H9 (cell line): ENCODE measurements around the gene OR2C3. TPM values are rescaled to one million over a fixed set of nuclear protein-coding genes. Genes with fewer than 3 reads are reported as not detected.

Experiments used
- DNase-seq: peaks from one replicate; pipeline ENCODE4 v3.0.0-alpha.2; 2017
- H2AFZ ChIP-seq: one replicate; pipeline ENCODE4 v1.6.1; 2013; ENCODE audit warnings: mild to moderate bottlenecking, low read length, control low read depth, moderate library complexity
- H2AK5ac ChIP-seq: 2 replicates; pipeline ENCODE4 v1.6.1; 2013; ENCODE audit warnings: low read length, control low read depth, mixed read lengths; ENCODE audit not compliant: insufficient read length
- H2BK120ac ChIP-seq: one replicate; pipeline ENCODE4 v1.6.1; 2013; ENCODE audit warnings: low read depth, mild to moderate bottlenecking, low read length, control low read depth, inconsistent platforms; ENCODE audit not compliant: poor library complexity, severe bottlenecking
- H2BK12ac ChIP-seq: 2 replicates; pipeline ENCODE4 v1.6.1; 2013; ENCODE audit warnings: low read length, control low read depth, mixed read lengths, low read depth; ENCODE audit not compliant: insufficient read length
- H2BK15ac ChIP-seq: 2 replicates; pipeline ENCODE4 v1.6.1; 2013; ENCODE audit warnings: low read depth, low read length, control low read depth
- H2BK20ac ChIP-seq: one replicate; pipeline ENCODE4 v1.6.1; 2013; ENCODE audit warnings: low read depth, mild to moderate bottlenecking, low read length, control low read depth, inconsistent platforms; ENCODE audit not compliant: poor library complexity, severe bottlenecking
- H2BK5ac ChIP-seq: 2 replicates; pipeline ENCODE4 v1.6.1; 2013; ENCODE audit warnings: low read length, control low read depth, mixed read lengths; ENCODE audit not compliant: insufficient read length
- H3K14ac ChIP-seq: 2 replicates; pipeline ENCODE4 v1.6.1; 2013; ENCODE audit warnings: low read length, control low read depth; ENCODE audit not compliant: insufficient read depth
- H3K18ac ChIP-seq: 2 replicates; pipeline ENCODE4 v1.6.1; 2013; ENCODE audit warnings: low read depth, mild to moderate bottlenecking, mixed read lengths, low read length, control low read depth; ENCODE audit not compliant: insufficient read length
- H3K23ac ChIP-seq: 2 replicates; pipeline ENCODE4 v1.6.1; 2013; ENCODE audit warnings: low read length, control low read depth, mixed read lengths, low read depth; ENCODE audit not compliant: insufficient read length
- H3K23me2 ChIP-seq: 2 replicates; pipeline ENCODE4 v1.6.1; 2013; ENCODE audit warnings: low read depth, mild to moderate bottlenecking, mixed read lengths, low read length, control low read depth; ENCODE audit not compliant: insufficient read length, poor library complexity, severe bottlenecking
- H3K27ac ChIP-seq: 2 replicates; pipeline ENCODE4 v1.5.1; 2013; ENCODE audit warnings: low read length, control low read depth, mixed read lengths, low read depth; ENCODE audit not compliant: insufficient read length
- H3K27me3 ChIP-seq: 2 replicates; pipeline ENCODE4 v1.6.1; 2013; ENCODE audit warnings: low read length, control low read depth, inconsistent platforms; ENCODE audit not compliant: insufficient read depth
- H3K4ac ChIP-seq: 2 replicates; pipeline ENCODE4 v1.6.1; 2013; ENCODE audit warnings: low read depth, mild to moderate bottlenecking, control low read depth, inconsistent platforms, low read length, moderate library complexity
- H3K4me1 ChIP-seq: 2 replicates; pipeline ENCODE4 v1.6.1; 2013; ENCODE audit warnings: low read length, control low read depth, inconsistent platforms; ENCODE audit not compliant: insufficient read depth
- H3K4me2 ChIP-seq: 2 replicates; pipeline ENCODE4 v1.6.1; 2013; ENCODE audit warnings: low read length, control low read depth, mixed read lengths; ENCODE audit not compliant: insufficient read length, insufficient read depth
- H3K56ac ChIP-seq: 2 replicates; pipeline ENCODE4 v1.6.1; 2013; ENCODE audit warnings: low read depth, mild to moderate bottlenecking, mixed read lengths, low read length, control low read depth; ENCODE audit not compliant: insufficient read length
- H3K79me1 ChIP-seq: 2 replicates; pipeline ENCODE4 v1.6.1; 2013; ENCODE audit warnings: low read depth, mild to moderate bottlenecking, moderate library complexity, low read length, control low read depth, inconsistent platforms; ENCODE audit not compliant: insufficient read depth, poor library complexity, severe bottlenecking
- H3K79me2 ChIP-seq: 2 replicates; pipeline ENCODE4 v1.6.1; 2013; ENCODE audit warnings: low read length, control low read depth, inconsistent platforms; ENCODE audit not compliant: insufficient read depth
- H3K9ac ChIP-seq: 2 replicates; pipeline ENCODE4 v1.6.1; 2013; ENCODE audit warnings: low read length, control low read depth, mixed read lengths; ENCODE audit not compliant: insufficient read length; ENCODE audit errors: extremely low read depth
- H3K9me3 ChIP-seq: one replicate; pipeline ENCODE4 v1.6.1; 2013; ENCODE audit warnings: low read depth, low read length, inconsistent platforms; ENCODE audit not compliant: control insufficient read depth
- H3T11ph ChIP-seq: one replicate; pipeline ENCODE4 v1.6.1; 2013; ENCODE audit warnings: mild to moderate bottlenecking, low read length, control low read depth, inconsistent platforms
- H4K20me1 ChIP-seq: one replicate; pipeline ENCODE4 v1.6.1; 2013; ENCODE audit not compliant: control insufficient read depth, insufficient read length, insufficient read depth
- H4K5ac ChIP-seq: 2 replicates; pipeline ENCODE4 v1.6.1; 2013; ENCODE audit warnings: low read depth, mild to moderate bottlenecking, mixed read lengths, low read length, control low read depth; ENCODE audit not compliant: insufficient read length
- H4K8ac ChIP-seq: replicated peaks from 2 replicates; pipeline ENCODE4 v1.6.1; 2013; ENCODE audit warnings: low read length, control low read depth, mixed read lengths, low read depth; ENCODE audit not compliant: insufficient read length
- H4K91ac ChIP-seq: 2 replicates; pipeline ENCODE4 v1.6.1; 2013; ENCODE audit warnings: low read depth, mild to moderate bottlenecking, moderate library complexity, mixed read lengths, low read length, control low read depth; ENCODE audit not compliant: insufficient read length
- H3K27ac Mint-ChIP-seq, 3 experiments: 2 replicates in 2 of 3; 3 replicates in 1 of 3; pipeline ENCODE4 v1.8.0; 2020 to 2021; ENCODE audit warnings: mixed read lengths in 3 of 3, mild to moderate bottlenecking in 1 of 3, moderate library complexity in 1 of 3
- H3K27me3 Mint-ChIP-seq: 2 replicates; pipeline ENCODE4 v1.8.0; 2021; ENCODE audit warnings: low read depth, mild to moderate bottlenecking, moderate library complexity, mixed read lengths
- H3K36me3 Mint-ChIP-seq, 3 experiments: 2 replicates in 2 of 3; 3 replicates in 1 of 3; pipeline ENCODE4 v1.8.0; 2020 to 2021; ENCODE audit warnings: low read depth in 3 of 3, mixed read lengths in 3 of 3; ENCODE audit not compliant: insufficient read depth in 1 of 3
- H3K4me1 Mint-ChIP-seq, 2 experiments: 2 replicates each; pipeline ENCODE4 v1.8.0; 2020; ENCODE audit warnings: mixed read lengths in 2 of 2
- H3K4me3 Mint-ChIP-seq, 2 experiments: 2 replicates in 1 of 2; 3 replicates in 1 of 2; pipeline ENCODE4 v1.8.0; 2020 to 2021; ENCODE audit warnings: mild to moderate bottlenecking in 2 of 2, mixed read lengths in 2 of 2, moderate library complexity in 1 of 2
- H3K9me3 Mint-ChIP-seq, 2 experiments: 2 replicates in 1 of 2; 3 replicates in 1 of 2; pipeline ENCODE4 v1.8.0; 2020; ENCODE audit warnings: mild to moderate bottlenecking in 2 of 2, mixed read lengths in 2 of 2, moderate library complexity in 1 of 2
- WGBS: extraction: QIAGEN DNeasy Blood & Tissue Kit; methylation state at CpG from one replicate; pipeline ENCODE4 v1.1.7; 2013; ENCODE audit warnings: missing lambda C conversion rate, low lambda C conversion rate, mixed read lengths; ENCODE audit not compliant: insufficient read length; ENCODE audit errors: extremely low coverage; 5-methylcytosine and 5-hydroxymethylcytosine counted together
- total RNA-seq: library from RNA; stranded (reverse); gene quantifications from 2 replicates; pipeline ENCODE4 v1.2.1, GENCODE V29; 2021
- TF ChIP-seq, protein P1 (sequence below): fragments of 200-600 bp; sonication (generic); conservative IDR thresholded peaks from 3 replicates; pipeline ENCODE4 v1.8.0; 2021; ENCODE audit warnings: antibody characterized with exemption, mild to moderate bottlenecking

The OR2C3 gene
- total RNA-seq, 1 experiment from 2014 or later, result not detected

DNA sequence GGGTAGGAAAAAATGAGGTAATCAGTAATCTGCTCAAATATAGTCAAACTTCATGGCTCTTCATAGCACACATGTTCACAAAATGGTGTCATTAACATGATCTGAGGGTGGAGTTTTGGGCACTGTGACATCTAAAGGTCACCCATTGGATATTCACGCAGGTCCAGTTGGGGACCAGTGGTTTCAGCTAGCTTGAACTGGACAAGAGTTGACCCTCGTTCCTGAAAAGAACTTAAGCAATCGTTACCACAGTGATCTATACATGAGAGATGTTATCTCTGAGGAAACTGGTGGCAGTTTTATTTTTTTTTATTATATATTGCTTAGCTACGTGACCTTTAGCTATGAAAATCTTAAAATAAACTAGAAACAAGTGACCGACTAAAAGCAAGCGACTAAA, 3.0 kb upstream of the OR2C3 start:
- H2BK15ac ChIP-seq, result no peak overlapping the region
- H3K18ac ChIP-seq, result no peak overlapping the region
- WGBS, result no CpG with 5 or more reads among the region's 6 CpGs
- Mint-ChIP-seq H3K36me3 (no peaks in the 10 kb centered on the region), H3K4me1 (peaks cover 3 to 5% of the 10 kb centered on the region in 2 experiments), H3K27ac (no peak overlapping the region), H3K9me3 (no peaks in the 10 kb centered on the region), H3K4me3 (no peak overlapping the region), H3K27me3 (no peaks in the 10 kb centered on the region)
- no peaks in the 10 kb centered on the region for H4K20me1 ChIP-seq
- H4K8ac ChIP-seq, result no peak overlapping the region
- TF ChIP-seq, protein P1, sequence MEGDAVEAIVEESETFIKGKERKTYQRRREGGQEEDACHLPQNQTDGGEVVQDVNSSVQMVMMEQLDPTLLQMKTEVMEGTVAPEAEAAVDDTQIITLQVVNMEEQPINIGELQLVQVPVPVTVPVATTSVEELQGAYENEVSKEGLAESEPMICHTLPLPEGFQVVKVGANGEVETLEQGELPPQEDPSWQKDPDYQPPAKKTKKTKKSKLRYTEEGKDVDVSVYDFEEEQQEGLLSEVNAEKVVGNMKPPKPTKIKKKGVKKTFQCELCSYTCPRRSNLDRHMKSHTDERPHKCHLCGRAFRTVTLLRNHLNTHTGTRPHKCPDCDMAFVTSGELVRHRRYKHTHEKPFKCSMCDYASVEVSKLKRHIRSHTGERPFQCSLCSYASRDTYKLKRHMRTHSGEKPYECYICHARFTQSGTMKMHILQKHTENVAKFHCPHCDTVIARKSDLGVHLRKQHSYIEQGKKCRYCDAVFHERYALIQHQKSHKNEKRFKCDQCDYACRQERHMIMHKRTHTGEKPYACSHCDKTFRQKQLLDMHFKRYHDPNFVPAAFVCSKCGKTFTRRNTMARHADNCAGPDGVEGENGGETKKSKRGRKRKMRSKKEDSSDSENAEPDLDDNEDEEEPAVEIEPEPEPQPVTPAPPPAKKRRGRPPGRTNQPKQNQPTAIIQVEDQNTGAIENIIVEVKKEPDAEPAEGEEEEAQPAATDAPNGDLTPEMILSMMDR, result no peak
- H3K27ac ChIP-seq, result no peak overlapping the region
- no peaks in the 10 kb centered on the region for H3K79me1 ChIP-seq
- no peak overlapping the region for H3K56ac ChIP-seq
- no peak overlapping the region for H2BK20ac ChIP-seq
- H3K9ac ChIP-seq, result no peak overlapping the region
- H2AK5ac ChIP-seq, result no peak overlapping the region
- H4K91ac ChIP-seq, result no peak overlapping the region
- no peaks in the 10 kb centered on the region for H3K79me2 ChIP-seq
- no peak overlapping the region for H2AFZ ChIP-seq
- H3K4ac ChIP-seq, result no peak overlapping the region
- H2BK12ac ChIP-seq, result no peak overlapping the region
- H3K4me2 ChIP-seq, result no peak overlapping the region
- no peak overlapping the region for H4K5ac ChIP-seq
- H3K4me1 ChIP-seq, result no peaks in the 10 kb centered on the region
- no peaks in the 10 kb centered on the region for H3K23me2 ChIP-seq
- no peaks in the 10 kb centered on the region for H3K9me3 ChIP-seq
- no peak overlapping the region for H3K23ac ChIP-seq
- H3K27me3 ChIP-seq, result no peaks in the 10 kb centered on the region
- DNase-seq, result no peak
- no peak overlapping the region for H2BK120ac ChIP-seq
- H2BK5ac ChIP-seq, result no peak overlapping the region
- no peak overlapping the region for H3K14ac ChIP-seq
- no peak overlapping the region for H3T11ph ChIP-seq
